MM.1S (cell line): ENCODE results near the gene ENOSF1.

Experiments used
- CTCF ChIP-seq: fragments of 300-600 bp; sonication (generic); IDR thresholded peaks from 2 replicates; pipeline ENCODE4 v1.5.1; 2016; ENCODE audit warnings: antibody characterized with exemption, low read length, mixed read lengths
- EZH2 ChIP-seq: fragments of 300-600 bp; sonication (generic); optimal IDR thresholded peaks from 2 replicates; pipeline ENCODE3; 2017; ENCODE audit warnings: low read depth, mild to moderate bottlenecking, antibody characterized with exemption, low read length, mixed read lengths

GRCh38 chr18:712401-713134 is at the start of gene ENOSF1:
- TF ChIP-seq CTCF (peak; percentile 67), EZH2 (no peak)
